Fibroblast of lung (primary cell): ENCODE results near the gene PHF10. TPM values are rescaled to one million over a fixed set of nuclear protein-coding genes. Genes with fewer than 3 reads are reported as not detected.

Source experiments
- DNase-seq, 2 donors: peaks; one replicate each; pipeline versions ENCODE4 v3.0.0 to v3.0.0-alpha.2; 2010; ENCODE audit warnings: low read depth in 2 of 2
- H2AFZ ChIP-seq: 2 replicates; pipeline ENCODE4 v1.5.1; 2012; ENCODE audit warnings: low read length, control low read depth, inconsistent platforms
- H3K27ac ChIP-seq: 2 replicates; pipeline ENCODE4 v1.5.1; 2011; ENCODE audit warnings: low read length, control low read depth; ENCODE audit not compliant: insufficient read depth
- H3K27me3 ChIP-seq: 2 replicates; pipeline ENCODE4 v1.5.1; 2011; ENCODE audit warnings: mild to moderate bottlenecking, low read length; ENCODE audit not compliant: control insufficient read depth, insufficient read depth
- H3K36me3 ChIP-seq: 2 replicates; pipeline ENCODE4 v1.5.1; 2011; ENCODE audit warnings: low read length; ENCODE audit not compliant: control insufficient read depth, insufficient read depth
- H3K4me1 ChIP-seq: 2 replicates; pipeline ENCODE4 v1.5.1; 2011; ENCODE audit warnings: low read length; ENCODE audit not compliant: control insufficient read depth, insufficient read depth; ENCODE audit errors: extremely low read depth
- H3K4me2 ChIP-seq: 2 replicates; pipeline ENCODE4 v1.5.1; 2011; ENCODE audit warnings: low read length, control low read depth; ENCODE audit not compliant: insufficient read depth; ENCODE audit errors: extremely low read depth
- H3K4me3 ChIP-seq, 4 experiments: fragments of 200-600 bp in 1 of 4; sonication (generic) in 1 of 4; replicated peaks in 1 of 4; 2 replicates each; pipeline ENCODE4 v1.5.1; 2011 to 2016; ENCODE audit warnings: low read length in 4 of 4, low read depth in 3 of 4, mild to moderate bottlenecking in 3 of 4, control low read depth in 2 of 4, inconsistent platforms in 1 of 4, mixed read lengths in 1 of 4; ENCODE audit not compliant: insufficient read depth in 1 of 4; ENCODE audit errors: control extremely low read depth in 1 of 4
- H3K79me2 ChIP-seq: 2 replicates; pipeline ENCODE4 v1.5.1; 2012; ENCODE audit warnings: mild to moderate bottlenecking, low read length, inconsistent platforms; ENCODE audit not compliant: control insufficient read depth, insufficient read depth
- H3K9ac ChIP-seq: 2 replicates; pipeline ENCODE4 v1.5.1; 2011; ENCODE audit warnings: mild to moderate bottlenecking, low read length, control low read depth; ENCODE audit not compliant: insufficient read depth
- H3K9me3 ChIP-seq: 2 replicates; pipeline ENCODE4 v1.5.1; 2012; ENCODE audit warnings: low read depth, low read length; ENCODE audit not compliant: control insufficient read depth, insufficient read depth
- H4K20me1 ChIP-seq: 2 replicates; pipeline ENCODE4 v1.5.1; 2011; ENCODE audit warnings: low read length; ENCODE audit not compliant: control insufficient read depth, insufficient read depth; ENCODE audit errors: extremely low read depth
- CTCF ChIP-seq, 2 donors: IDR thresholded peaks in 1 of 2; conservative IDR thresholded peaks in 1 of 2; 1 replicate in 1 of 2; 2 replicates in 1 of 2; pipeline ENCODE4 v1.5.1; 2011 to 2012; ENCODE audit warnings: low read length in 2 of 2, control low read depth in 1 of 2, inconsistent platforms in 1 of 2, low read depth in 1 of 2, mild to moderate bottlenecking in 1 of 2
- EZH2 ChIP-seq: IDR thresholded peaks from 2 replicates; pipeline ENCODE4 v1.5.1; 2012; ENCODE audit warnings: low read length, control low read depth, mild to moderate bottlenecking; ENCODE audit errors: missing control alignments
- polyA plus RNA-seq, 2 donors: library from polyadenylated mRNA; depleted of rRNA in 1 of 2; stranded (reverse) in 1 of 2; unstranded in 1 of 2; fragments of >200 nt; gene quantifications; 2 replicates each; pipeline ENCODE4 v1.2.1, GENCODE V29; 2011 to 2012; ENCODE audit warnings: missing spikeins in 1 of 2
- total RNA-seq: library from RNA; depleted of rRNA; stranded (reverse); fragments of >200 nt; gene quantifications from 2 replicates; pipeline ENCODE4 v1.2.1, GENCODE V29; 2014

PHF10 gene
- total and polyA plus RNA-seq, 2 donors (not counting 1 experiment from before 2014, with no cell fraction given), result 15.5 to 20.8 TPM

DNA sequence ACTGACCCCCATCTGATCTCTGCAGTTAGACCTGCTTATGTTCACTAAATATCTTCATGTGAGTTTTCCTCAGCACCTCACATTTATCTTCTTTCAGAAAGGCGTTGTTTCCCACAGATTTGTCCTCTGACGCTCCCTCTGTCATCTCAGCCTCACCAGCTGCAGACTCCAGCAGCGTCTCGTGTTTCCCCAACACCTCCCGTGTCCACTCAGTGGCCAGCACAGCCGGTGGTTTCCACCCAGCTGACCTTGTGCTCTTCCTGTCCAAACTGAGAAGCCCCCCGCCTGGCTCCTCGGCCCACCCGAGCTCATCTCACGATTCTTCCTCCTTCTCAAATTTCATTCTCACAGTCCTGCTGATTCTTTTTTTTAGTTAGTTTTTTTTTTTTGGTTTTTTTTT is 39.6 kb upstream of the PHF10 start:
- Histone ChIP-seq H3K27me3 (no peaks in the 10 kb centered on the region), H3K4me3 (no peak overlapping the region), H2AFZ (no peak overlapping the region), H4K20me1 (no peaks in the 10 kb centered on the region), H3K4me1 (no peaks in the 10 kb centered on the region), H3K4me2 (no peak overlapping the region), H3K27ac (no peak overlapping the region), H3K36me3 (peaks cover 10% of the 10 kb centered on the region), H3K9ac (no peak overlapping the region), H3K79me2 (no peaks in the 10 kb centered on the region), H3K9me3 (no peaks in the 10 kb centered on the region)
- TF ChIP-seq EZH2, result no peak
- no peak for DNase-seq

GRCh38 chr6:169763308-169763707 is 39.0 kb upstream of the PHF10 start:
- Histone ChIP-seq H3K4me1 (no peaks in the 10 kb centered on the region), H3K9ac (no peak overlapping the region), H3K27ac (no peak overlapping the region), H3K27me3 (no peaks in the 10 kb centered on the region), H3K36me3 (peaks cover 10% of the 10 kb centered on the region), H3K4me3 (no peak overlapping the region), H4K20me1 (no peaks in the 10 kb centered on the region), H3K79me2 (no peaks in the 10 kb centered on the region), H2AFZ (no peak overlapping the region), H3K4me2 (no peak overlapping the region), H3K9me3 (no peaks in the 10 kb centered on the region)
- no peak for DNase-seq
- TF ChIP-seq CTCF (conservative IDR thresholded peaks at IDR 0.05 in 1 of 2, IDR thresholded peaks at IDR 0.05 in 1 of 2; ENCODE audit: low read depth in 1 of 2, low read length in 2 of 2) (no peak), EZH2 (no peak)

DNA sequence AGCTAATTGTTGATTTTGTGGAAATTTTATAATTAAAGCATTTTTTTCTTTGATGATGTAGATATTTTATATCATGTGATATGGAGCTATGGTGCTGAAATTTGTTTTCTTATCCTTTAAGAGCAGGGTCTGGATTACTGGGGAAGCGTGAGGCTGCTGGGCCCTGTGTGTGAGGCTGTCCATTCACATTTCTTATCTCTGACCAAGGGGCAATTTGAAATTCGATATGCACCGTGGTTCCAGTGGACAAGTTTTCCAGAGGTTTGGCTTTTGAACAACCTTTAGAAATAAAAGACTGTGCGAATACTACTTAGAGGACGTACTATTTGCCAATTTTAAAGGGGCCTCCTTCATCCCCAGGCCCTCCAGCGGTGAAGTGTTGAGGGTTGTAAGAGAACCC is 30.9 kb upstream of the PHF10 start:
- no peak for TF ChIP-seq CTCF (conservative IDR thresholded peaks at IDR 0.05 in 1 of 2, IDR thresholded peaks at IDR 0.05 in 1 of 2; ENCODE audit: low read depth in 1 of 2, low read length in 2 of 2)
- no peak for TF ChIP-seq EZH2
- H3K9ac ChIP-seq, result no peak overlapping the region
- DNase-seq, result no peak
- no peak overlapping the region for H3K4me2 ChIP-seq
- H4K20me1 ChIP-seq, result no peaks in the 10 kb centered on the region
- no peaks in the 10 kb centered on the region for H3K27me3 ChIP-seq
- no peaks in the 10 kb centered on the region for H3K9me3 ChIP-seq
- H3K4me1 ChIP-seq, result peaks cover 2% of the 10 kb centered on the region
- H3K27ac ChIP-seq, result no peak overlapping the region
- H3K4me3 ChIP-seq, result no peak overlapping the region
- H3K79me2 ChIP-seq, result peaks cover 10% of the 10 kb centered on the region
- H3K36me3 ChIP-seq, result peaks cover 3% of the 10 kb centered on the region
- no peak overlapping the region for H2AFZ ChIP-seq
